GM21447 (cell line): Measurements from ENCODE around the gene TPSD1.
"Not testable (repeated sequence)": the region's sequence is repeated elsewhere in the genome, so short reads cannot be mapped to it uniquely, and the experiment has no call there.

Source experiments
- ATAC-seq: cut with Tn5 transposase; IDR thresholded peaks from one replicate; pipeline ENCODE4 v1.9.1; 2021; ENCODE audit not compliant: unreplicated experiment

TPSD1 gene

DNA sequence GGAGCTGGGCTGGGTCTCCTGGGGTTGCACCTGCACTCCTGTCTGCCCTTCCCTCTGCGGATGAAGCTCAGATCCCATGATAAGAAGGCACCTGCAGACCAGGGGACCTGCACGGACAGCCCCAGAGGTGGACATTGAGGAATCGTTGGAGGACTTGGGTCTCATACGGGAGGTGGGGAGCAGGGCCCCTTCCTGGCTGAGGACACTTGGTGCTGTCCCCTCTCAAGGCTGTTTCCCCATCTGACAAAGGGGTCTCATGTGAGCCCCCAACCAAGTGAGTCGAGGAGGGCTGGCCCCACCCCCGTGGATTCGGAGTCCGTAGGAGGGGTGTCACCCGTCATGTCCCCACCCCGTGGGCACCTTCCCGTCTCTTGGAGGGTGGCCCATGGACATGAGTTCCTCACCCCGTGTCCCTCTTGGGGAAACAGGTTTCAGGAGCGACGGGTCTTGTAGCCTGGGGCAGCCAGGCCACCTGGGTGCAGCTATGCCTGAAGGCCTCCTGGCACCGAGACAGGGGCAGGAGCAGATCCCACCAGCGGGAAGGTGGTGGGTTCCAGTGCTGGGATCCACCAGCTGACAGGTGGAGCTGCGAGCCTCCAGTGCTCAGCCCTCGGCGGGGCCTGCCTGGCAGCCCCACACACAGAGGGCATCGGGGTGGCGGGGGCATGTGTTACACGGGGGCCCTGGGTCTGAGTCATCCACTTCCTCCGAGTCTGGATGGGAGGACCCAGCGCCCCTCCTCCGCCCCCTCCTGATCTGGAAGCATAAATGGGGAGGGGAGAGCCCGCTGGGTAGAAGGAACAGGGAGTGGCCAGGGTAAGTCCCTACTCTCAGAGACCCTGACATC is at the start of gene TPSD1:
TSS of gene TPSD1 (plus strand) at position 794 of the 847 bp plus-strand sequence. CDS start 212 bp downstream, outside the sequence.
- not testable (repeated sequence) for ATAC-seq

DNA sequence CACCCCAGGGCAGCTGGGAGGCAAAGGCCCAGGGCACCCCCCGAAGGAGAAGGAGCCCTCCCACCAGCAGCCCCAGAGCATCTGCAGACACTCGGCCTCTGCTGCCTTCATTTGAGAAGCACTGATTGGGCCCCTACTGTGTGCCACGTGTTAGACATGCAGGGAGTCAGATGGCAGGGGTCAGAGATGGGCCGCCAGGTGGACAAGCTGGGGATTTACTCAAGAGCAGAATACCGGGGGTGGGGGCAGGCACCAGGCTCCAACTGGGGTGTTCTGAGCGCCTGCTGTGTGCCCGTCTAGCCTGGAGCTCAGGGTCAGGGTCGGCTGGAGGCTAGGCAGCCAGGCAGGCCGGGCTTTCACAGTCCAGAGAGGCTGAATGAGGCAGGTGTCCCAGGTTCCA is 49.5 kb upstream of the TPSD1 start:
- ATAC-seq, result no peak

DNA sequence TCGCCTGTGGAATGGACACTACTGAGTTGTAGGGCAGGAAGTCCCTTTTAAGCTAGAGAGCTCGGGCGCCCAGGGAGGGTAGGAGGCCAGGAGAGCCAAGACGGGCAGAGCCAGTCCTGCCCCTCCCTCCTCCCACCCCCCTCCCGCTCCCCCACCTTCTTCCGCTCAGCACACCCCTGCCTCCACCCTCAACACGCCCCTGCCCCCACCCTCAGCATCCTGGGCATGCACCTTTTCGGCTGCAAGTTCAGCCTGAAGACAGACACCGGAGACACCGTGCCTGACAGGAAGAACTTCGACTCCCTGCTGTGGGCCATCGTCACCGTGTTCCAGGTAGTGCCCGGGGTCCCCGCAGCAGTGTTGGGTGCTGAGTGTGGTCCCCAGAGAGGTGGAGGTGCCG is 49.1 kb upstream of the TPSD1 start:
- ATAC-seq, result no peak

DNA sequence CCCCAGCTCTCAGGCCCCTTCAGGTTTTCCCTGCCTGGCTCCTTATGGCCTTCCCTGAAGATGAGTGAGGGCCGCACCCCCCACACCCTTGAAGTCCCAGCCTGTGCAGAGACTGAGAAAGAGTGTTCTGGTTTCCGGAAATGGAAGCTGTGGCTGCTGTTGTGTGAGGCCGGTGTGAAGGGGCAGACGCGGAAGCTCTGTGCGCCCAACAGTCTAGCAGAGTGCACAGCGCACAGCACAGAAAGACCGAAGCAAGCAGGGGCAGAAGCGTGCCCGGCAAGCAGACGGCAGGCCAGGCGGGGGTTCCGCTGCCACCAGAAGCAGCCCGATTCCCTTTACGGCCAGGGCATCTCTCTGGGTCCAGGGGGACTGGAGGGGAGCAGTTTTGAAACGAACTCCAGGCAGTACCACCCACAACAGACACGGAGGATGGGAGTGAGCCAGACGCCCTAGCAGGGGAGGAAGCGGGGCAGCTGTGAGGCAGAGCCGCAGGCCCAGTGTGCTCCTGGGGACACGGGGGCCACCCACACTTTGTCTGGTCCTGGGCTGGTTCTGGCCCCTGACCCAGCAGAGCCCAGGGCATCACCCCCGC is 47.5 kb upstream of the TPSD1 start:
- no peak for ATAC-seq

DNA sequence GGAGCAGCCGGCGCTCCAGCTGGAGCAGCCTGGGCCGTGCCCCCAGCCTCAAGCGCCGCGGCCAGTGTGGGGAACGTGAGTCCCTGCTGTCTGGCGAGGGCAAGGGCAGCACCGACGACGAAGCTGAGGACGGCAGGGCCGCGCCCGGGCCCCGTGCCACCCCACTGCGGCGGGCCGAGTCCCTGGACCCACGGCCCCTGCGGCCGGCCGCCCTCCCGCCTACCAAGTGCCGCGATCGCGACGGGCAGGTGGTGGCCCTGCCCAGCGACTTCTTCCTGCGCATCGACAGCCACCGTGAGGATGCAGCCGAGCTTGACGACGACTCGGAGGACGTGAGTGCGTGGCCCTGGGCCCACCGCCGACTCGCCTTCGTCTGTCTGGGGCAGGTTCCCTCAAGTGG is 46.8 kb upstream of the TPSD1 start:
- ATAC-seq, result no peak

DNA sequence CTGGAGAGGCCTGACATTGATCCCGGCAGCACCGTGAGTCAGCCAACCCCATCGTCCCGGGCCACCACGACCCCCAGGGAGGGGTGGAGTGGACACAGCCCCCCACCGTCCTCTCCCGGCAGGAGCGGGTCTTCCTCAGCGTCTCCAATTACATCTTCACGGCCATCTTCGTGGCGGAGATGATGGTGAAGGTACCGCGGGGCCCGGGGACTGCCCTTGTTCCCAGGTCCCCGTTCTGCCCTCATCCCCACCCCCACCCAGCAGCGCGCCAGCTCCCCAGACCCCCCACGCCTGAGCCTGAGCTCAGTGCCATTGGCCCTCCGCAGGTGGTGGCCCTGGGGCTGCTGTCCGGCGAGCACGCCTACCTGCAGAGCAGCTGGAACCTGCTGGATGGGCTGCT is 45.4 kb upstream of the TPSD1 start:
- ATAC-seq, result no peak

DNA sequence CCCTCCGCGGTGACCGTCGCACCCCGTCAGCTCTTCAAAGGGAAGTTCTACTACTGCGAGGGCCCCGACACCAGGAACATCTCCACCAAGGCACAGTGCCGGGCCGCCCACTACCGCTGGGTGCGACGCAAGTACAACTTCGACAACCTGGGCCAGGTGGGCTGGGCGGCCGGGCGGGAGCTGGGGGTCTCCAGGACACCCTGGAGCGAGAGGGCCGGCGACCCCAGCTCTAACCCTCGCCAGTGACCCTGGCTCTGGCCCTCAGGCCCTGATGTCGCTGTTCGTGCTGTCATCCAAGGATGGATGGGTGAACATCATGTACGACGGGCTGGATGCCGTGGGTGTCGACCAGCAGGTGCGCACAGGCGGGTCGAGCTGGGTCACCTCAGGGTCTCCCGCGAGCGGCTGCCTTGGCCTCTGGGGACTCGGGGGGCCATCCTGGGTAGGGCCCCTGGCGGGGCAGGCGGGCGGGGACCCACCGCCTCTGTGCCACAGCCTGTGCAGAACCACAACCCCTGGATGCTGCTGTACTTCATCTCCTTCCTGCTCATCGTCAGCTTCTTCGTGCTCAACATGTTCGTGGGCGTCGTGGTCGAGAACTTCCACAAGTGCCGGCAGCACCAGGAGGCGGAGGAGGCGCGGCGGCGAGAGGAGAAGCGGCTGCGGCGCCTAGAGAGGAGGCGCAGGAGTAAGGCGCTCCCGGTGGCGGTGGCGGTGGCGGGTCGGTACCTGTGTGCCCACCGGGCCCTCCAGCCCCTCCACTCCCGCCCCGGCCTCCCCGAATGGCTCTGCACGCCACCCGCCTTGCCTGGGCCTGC is 44.2 kb upstream of the TPSD1 start:
- no peak for ATAC-seq

DNA sequence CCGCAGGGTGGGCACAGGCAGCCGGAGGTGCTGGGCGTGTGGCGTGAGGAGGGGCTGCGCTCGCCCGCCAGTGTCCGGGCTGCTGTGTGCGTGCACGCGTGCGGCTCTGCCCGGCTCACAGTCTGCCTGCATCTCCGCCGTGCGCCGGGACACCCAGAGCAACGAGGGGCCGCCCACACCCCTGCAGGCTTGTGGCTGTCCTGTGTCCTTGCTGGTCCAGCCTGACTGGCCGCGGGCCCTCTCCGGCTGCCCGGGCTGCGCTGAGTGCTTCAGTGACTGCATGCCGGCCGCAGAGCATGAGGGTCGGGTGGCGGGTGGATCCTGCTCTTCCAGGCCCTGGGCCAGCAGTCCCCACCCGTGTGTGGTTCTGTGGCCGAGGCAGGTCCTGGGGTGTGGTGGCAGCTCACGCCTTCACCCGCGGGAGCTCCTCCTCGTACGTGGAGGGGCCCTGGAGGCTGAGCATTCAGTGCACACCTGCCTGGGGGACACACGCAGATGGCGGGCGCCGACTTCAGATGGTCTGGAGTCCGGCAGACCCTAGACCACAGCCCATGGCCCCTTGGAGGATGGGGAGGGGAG is 43.2 kb upstream of the TPSD1 start:
- no peak for ATAC-seq

DNA sequence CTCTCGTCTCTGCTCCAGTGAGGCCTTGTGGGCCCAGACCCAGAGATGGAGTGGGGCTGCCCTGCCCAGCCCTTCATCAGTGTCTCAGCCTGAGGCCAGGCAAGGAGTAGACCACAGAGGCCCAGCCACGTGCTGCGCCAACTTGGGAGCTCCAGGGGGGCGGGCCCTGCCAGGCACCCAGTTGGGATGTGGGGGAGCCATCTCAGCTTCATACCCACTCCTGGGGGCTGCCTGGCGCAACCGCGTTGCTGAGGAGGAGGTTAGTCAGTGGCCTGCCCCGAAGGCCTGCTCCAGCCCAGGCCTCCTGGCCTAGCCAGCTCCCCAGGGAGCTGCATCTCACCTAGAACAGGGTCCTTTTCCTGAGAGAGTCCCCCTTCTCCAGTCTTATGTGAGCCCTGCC is 42.6 kb upstream of the TPSD1 start:
- no peak for ATAC-seq

DNA sequence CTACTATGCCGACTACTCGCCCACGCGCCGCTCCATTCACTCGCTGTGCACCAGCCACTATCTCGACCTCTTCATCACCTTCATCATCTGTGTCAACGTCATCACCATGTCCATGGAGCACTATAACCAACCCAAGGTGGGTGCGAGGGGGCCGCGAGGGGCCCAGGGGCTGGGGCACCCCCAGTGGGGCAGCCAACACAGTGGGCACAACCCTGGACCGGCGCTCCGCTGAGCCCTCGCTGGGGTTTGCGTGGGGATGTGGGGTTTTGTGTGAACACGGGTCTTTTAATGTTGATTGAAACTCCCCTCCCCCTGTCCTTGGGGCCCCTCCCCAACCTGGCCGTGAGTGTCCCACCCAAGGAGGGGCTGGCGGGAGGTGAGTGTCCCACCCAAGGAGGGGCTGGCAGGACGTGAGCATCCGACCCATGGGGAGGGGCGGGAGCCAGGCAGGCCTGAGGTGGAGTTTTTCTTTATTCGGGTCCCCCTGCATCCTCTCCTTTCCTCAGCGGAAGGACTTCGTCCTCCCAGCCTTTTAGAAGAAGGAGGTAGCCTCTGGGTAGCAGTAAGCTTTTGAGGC is 42.0 kb upstream of the TPSD1 start:
- no peak for ATAC-seq

DNA sequence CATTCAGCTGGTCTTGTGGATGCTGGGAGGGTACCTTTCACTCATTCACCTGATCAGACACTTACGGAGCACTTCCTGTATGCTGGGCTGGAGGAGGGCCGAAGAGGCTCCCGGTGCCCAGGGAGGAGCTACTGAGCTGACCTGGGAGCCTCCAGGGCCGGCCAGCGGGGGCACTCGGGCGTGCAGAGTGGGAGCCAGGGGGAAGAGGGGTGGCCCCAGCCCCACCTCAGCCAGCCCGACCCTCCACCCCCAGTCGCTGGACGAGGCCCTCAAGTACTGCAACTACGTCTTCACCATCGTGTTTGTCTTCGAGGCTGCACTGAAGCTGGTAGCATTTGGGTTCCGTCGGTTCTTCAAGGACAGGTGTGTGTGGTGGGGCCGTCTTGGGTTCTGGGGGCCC is 41.1 kb upstream of the TPSD1 start:
- no peak for ATAC-seq

DNA sequence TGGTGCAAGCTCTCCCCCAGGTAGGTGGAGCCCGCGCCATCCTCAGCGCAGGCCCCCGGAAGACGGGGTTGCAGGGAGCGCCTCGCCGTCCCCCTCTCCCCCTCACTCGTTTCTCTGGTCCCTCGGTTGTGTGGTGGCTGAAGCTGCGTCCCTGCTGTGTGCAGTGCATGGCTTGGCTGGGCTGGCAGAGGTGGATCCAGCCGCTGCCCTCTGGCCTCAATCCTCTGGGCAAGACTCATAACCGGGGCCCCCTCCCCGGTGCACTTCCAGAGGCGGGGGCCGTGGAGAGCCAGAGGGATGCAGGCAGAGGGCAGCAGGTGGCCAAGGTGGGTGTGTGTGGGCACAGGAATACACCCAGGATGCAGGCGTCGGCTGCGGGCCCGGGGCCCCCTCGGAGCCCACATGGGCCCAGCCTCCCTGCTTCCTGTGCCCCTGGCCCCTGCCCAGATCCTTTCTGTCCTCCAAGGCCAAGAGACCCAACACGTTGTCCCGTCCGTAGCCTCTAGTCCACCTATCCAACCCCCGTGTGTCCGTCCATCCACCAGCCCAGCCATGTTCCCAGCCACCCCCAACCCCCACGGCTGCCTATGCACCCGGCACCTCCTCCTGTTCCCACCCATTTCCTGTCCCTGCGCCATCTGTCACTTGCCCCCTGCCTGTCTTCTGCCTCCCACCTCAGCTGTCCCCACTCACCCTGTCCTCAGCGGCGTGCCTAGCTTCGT is 40.1 kb upstream of the TPSD1 start:
- ATAC-seq, result no peak

DNA sequence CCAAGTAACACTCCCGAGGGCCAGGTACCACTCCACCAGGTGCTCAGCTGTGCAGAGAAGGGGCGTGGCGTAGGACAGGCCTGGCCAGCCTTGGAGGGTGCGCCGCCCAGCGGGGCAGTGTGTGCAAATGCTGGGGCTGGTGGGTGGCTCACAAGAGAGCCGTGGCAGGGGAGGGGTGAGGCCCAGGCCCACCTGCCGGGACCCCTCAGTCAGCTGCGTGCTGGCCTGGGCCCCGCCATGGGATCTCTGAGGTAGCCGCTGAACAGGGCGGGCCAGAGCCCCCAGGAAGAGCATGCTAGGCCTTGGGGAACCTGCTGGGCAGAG is 39.6 kb upstream of the TPSD1 start:
- no peak for ATAC-seq

DNA sequence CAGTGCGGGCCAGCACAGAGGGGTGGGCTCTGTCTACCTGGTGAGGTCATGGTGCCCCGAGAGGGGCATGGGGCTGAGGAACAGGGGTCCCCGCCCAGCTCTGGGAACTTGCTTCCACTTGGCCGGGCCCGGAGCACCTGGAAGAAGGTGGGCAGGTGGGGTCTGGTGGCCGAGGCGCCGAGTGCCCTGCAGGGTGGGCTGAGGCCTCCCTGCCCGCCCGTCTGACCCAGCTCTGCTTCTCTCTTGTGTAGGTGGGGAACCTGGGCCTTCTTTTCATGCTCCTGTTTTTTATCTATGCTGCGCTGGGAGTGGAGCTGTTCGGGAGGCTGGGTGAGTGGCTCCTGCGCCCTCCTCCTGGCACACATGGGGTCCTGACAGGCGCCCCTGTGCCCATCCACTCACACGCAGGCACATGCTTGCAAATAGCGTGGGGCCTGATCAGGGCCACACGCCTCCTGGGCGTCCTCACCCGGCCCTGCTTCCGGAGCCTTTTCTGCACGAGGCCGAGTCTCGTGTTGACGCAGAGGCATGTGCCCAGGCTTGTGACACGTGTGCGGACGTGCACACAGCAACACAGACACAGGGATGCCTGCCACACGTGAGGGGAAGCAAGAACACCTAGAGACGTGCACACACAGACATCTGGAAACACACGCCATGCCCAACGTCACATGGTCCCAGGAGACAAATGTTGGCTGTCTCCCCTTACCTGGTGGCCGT is 39.0 kb upstream of the TPSD1 start:
- no peak for ATAC-seq

DNA sequence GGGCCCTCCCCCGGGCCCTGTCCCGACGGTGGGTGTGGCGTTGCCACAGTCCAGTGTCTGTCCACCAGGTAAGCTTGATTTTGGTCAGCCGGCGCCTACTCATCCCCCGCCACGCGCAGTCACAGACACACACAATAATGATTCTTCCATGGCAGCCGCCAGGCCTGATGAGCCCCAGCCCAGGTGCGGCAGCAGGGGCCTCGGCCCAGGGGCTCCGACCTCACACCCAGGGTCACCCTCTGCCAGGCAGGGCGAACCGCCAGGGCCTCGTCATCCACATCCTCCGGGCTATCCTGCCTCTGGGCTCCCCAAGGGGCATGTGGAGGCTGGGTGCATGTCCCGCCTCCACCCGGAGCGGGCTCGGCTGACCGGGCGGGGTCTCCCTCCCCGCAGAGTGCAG is 38.3 kb upstream of the TPSD1 start:
- no peak for ATAC-seq

DNA sequence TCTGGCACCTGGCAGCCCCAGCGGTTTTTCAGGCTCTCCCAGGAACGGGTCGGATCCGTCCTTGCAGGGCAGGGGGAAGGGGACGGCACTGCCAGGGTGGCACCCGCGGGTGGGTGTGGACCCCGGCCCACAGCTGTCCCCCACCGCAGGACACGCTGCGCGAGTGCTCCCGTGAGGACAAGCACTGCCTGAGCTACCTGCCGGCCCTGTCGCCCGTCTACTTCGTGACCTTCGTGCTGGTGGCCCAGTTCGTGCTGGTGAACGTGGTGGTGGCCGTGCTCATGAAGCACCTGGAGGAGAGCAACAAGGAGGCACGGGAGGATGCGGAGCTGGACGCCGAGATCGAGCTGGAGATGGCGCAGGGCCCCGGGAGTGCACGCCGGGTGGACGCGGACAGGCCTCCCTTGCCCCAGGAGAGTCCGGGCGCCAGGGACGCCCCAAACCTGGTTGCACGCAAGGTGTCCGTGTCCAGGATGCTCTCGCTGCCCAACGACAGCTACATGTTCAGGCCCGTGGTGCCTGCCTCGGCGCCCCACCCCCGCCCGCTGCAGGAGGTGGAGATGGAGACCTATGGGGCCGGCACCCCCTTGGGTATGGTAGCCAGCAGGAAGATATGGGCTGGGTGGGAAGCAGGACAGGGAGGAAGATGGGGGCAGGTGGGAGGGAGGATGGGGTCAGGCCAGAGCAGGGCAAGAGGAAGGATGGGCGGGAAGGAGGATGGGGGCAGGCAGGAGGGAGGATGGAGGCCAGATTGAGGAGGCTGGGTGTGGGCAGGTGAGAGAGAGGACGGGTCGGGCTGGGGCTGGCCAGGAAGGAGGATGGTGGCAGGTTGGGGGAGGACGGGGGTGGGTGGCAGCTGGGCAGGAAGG is 37.6 kb upstream of the TPSD1 start:
- no peak for ATAC-seq

DNA sequence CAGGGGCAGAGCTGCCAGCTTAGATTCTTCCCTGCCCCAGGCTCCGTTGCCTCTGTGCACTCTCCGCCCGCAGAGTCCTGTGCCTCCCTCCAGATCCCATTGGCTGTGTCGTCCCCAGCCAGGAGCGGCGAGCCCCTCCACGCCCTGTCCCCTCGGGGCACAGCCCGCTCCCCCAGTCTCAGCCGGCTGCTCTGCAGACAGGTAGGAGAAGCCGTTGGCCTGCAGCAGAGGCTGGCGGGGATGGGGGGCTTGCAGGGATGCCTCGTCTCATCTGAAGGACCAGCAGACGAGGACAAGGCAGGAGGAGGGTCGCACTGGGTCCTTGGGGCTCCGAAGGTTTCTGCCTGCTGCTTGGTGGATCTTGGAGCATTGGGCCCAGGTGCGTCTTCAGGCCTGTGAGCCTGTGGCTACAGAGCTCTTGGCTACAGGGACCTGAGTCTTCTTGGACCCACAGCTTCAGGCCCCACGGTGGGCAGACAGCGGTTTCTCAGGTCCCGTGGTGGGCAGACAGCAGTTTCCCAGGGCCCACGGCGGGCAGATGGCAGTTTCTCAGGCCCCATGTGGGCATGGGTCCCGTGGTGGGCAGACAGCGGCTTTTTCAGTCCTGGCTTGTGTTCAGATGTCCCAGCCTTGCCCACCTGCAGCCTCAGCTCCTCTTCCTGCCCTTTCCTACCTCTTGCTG is 36.8 kb upstream of the TPSD1 start:
- no peak for ATAC-seq

DNA sequence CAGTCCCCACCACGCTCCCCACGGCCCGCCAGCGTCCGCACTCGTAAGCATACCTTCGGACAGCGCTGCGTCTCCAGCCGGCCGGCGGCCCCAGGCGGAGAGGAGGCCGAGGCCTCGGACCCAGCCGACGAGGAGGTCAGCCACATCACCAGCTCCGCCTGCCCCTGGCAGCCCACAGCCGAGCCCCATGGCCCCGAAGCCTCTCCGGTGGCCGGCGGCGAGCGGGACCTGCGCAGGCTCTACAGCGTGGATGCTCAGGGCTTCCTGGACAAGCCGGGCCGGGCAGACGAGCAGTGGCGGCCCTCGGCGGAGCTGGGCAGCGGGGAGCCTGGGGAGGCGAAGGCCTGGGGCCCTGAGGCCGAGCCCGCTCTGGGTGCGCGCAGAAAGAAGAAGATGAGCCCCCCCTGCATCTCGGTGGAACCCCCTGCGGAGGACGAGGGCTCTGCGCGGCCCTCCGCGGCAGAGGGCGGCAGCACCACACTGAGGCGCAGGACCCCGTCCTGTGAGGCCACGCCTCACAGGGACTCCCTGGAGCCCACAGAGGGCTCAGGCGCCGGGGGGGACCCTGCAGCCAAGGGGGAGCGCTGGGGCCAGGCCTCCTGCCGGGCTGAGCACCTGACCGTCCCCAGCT is 35.7 kb upstream of the TPSD1 start:
- no peak for ATAC-seq
